Neural progenitor cell (in vitro differentiated cells): ENCODE results near the gene GATC. TPM values are rescaled to one million over a fixed set of nuclear protein-coding genes. Genes with fewer than 3 reads are reported as not detected.

Experiments used
- DNase-seq: peaks from one replicate; pipeline ENCODE4 v3.0.0-alpha.2; 2016; ENCODE audit warnings: low spot score
- H2AFZ ChIP-seq: fragments of 200-600 bp; sonication (generic); replicated peaks from 2 replicates; pipeline ENCODE4 v1.6.1; 2016; ENCODE audit warnings: antibody characterized with exemption
- H3F3A ChIP-seq: fragments of 200-600 bp; sonication (generic); 2 replicates; pipeline ENCODE4 v1.6.1; 2016; ENCODE audit warnings: antibody characterized with exemption, low read depth
- H3K27ac ChIP-seq: fragments of 200-600 bp; sonication (generic); 2 replicates; pipeline ENCODE4 v1.5.1; 2016; ENCODE audit warnings: mild to moderate bottlenecking
- H3K27me3 ChIP-seq: fragments of 200-600 bp; sonication (generic); 2 replicates; pipeline ENCODE4 v1.6.1; 2016; ENCODE audit warnings: mild to moderate bottlenecking, moderate library complexity
- H3K36me3 ChIP-seq: fragments of 200-600 bp; sonication (generic); 2 replicates; pipeline ENCODE4 v1.5.1; 2016
- H3K4me1 ChIP-seq: fragments of 200-600 bp; sonication (generic); 2 replicates; pipeline ENCODE4 v1.6.1; 2016; ENCODE audit warnings: mixed run types
- H3K4me2 ChIP-seq: fragments of 200-600 bp; sonication (generic); 2 replicates; pipeline ENCODE4 v1.6.1; 2016
- H3K4me3 ChIP-seq: fragments of 200-600 bp; sonication (generic); 2 replicates; pipeline ENCODE4 v1.5.1; 2016
- H3K79me2 ChIP-seq: fragments of 200-600 bp; sonication (generic); 2 replicates; pipeline ENCODE4 v1.6.1; 2016; ENCODE audit warnings: low read depth
- H3K9ac ChIP-seq: fragments of 200-600 bp; sonication (generic); 2 replicates; pipeline ENCODE4 v1.6.1; 2016
- H3K9me3 ChIP-seq: fragments of 200-600 bp; sonication (generic); 2 replicates; pipeline ENCODE4 v1.5.1; 2016; ENCODE audit warnings: low read depth
- H4K20me1 ChIP-seq: fragments of 200-600 bp; sonication (generic); 2 replicates; pipeline ENCODE4 v1.6.1; 2016; ENCODE audit warnings: low read depth
- H3K27ac Mint-ChIP-seq: 3 replicates; pipeline ENCODE4 v1.8.0; 2021; ENCODE audit warnings: mixed read lengths
- H3K27me3 Mint-ChIP-seq: 2 replicates; pipeline ENCODE4 v1.8.0; 2022; ENCODE audit warnings: low read depth, mild to moderate bottlenecking, inconsistent platforms, moderate library complexity, mixed read lengths; ENCODE audit not compliant: insufficient read depth
- H3K36me3 Mint-ChIP-seq: 3 replicates; pipeline ENCODE4 v1.8.0; 2021; ENCODE audit warnings: mixed read lengths
- H3K4me1 Mint-ChIP-seq: 3 replicates; pipeline ENCODE4 v1.8.0; 2021; ENCODE audit warnings: mixed read lengths
- H3K4me3 Mint-ChIP-seq: 3 replicates; pipeline ENCODE4 v1.8.0; 2021; ENCODE audit warnings: mild to moderate bottlenecking, moderate library complexity, mixed read lengths
- H3K9me3 Mint-ChIP-seq: 3 replicates; pipeline ENCODE4 v1.8.0; 2020; ENCODE audit warnings: mixed read lengths
- CTCF ChIP-seq: fragments of 200-600 bp; sonication (generic); IDR thresholded peaks from 2 replicates; pipeline ENCODE4 v1.5.1; 2017; ENCODE audit warnings: antibody characterized with exemption, mild to moderate bottlenecking
- EZH2 ChIP-seq: fragments of 200-600 bp; sonication (generic); IDR thresholded peaks from 2 replicates; pipeline ENCODE4 v1.6.1; 2017; ENCODE audit warnings: antibody characterized with exemption, mild to moderate bottlenecking, moderate library complexity
- EZH2phosphoT487 ChIP-seq: fragments of 200-600 bp; sonication (generic); IDR thresholded peaks from 2 replicates; pipeline ENCODE4 v1.6.1; 2017; ENCODE audit warnings: antibody characterized with exemption
- total RNA-seq: library from RNA; depleted of rRNA; stranded (reverse); fragments of >200 nt; gene quantifications from 2 replicates; pipeline ENCODE4 v1.2.3, GENCODE V29; 2015; ENCODE audit warnings: low replicate concordance

GATC gene
- total RNA-seq = 21.9 and 29.1 TPM in 2 replicates

- TF ChIP-seq EZH2phosphoT487 = no peak
- TF ChIP-seq EZH2 = no peak
- no peak for TF ChIP-seq CTCF
- Mint-ChIP-seq H3K9me3 (no peaks in the 10 kb centered on the region), H3K36me3 (peaks cover 14% of the 10 kb centered on the region), H3K27ac (peak within 1 kb of the TSS; percentile 98), H3K4me1 (peaks cover 24% of the 10 kb centered on the region), H3K4me3 (peak within 1 kb of the TSS; percentile 100), H3K27me3 (peaks cover 2% of the 10 kb centered on the region)
- peak; percentile 93 for DNase-seq
- no peaks in the 10 kb centered on the region for H3K36me3 ChIP-seq
- peak within 1 kb of the TSS; percentile 75 for H3K4me3 ChIP-seq
- H3K79me2 ChIP-seq = peaks cover 86% of the 10 kb centered on the region
- H3K4me1 ChIP-seq = peaks cover 12% of the 10 kb centered on the region
- H3F3A ChIP-seq = peaks cover 38% of the 10 kb centered on the region
- peak within 1 kb of the TSS; percentile 71 for H3K9ac ChIP-seq
- H3K27ac ChIP-seq = peak within 1 kb of the TSS; percentile 46
- no peaks in the 10 kb centered on the region for H3K27me3 ChIP-seq
- H3K4me2 ChIP-seq = peak within 1 kb of the TSS; percentile 90
- H3K9me3 ChIP-seq = no peaks in the 10 kb centered on the region
- H2AFZ ChIP-seq = peak within 1 kb of the TSS; percentile 66
- H4K20me1 ChIP-seq = peaks cover 8% of the 10 kb centered on the region
Observed at GRCh38 chr12:120445911-120446843, at the start of gene GATC, which contains the start of gene TRIAP1. GATC (plus strand) TSS chr12:120446444; CDS start chr12:120446481, 37 bp downstream. TRIAP1 (minus strand) TSS chr12:120446384; CDS start chr12:120446372, 12 bp downstream.

GRCh38 chr12:120397824-120398540 lies 48.3 kb upstream of the GATC start:
- H3K27ac ChIP-seq = peak overlapping the region; percentile 88
- no peaks in the 10 kb centered on the region for H4K20me1 ChIP-seq
- Mint-ChIP-seq H3K4me3 (peak overlapping the region; percentile 75), H3K9me3 (no peaks in the 10 kb centered on the region), H3K4me1 (peaks cover 76% of the 10 kb centered on the region), H3K27ac (peak overlapping the region; percentile 100), H3K27me3 (peaks cover 24% of the 10 kb centered on the region), H3K36me3 (no peaks in the 10 kb centered on the region)
- H3K9ac ChIP-seq = no peak overlapping the region
- H3F3A ChIP-seq = peaks cover 62% of the 10 kb centered on the region
- DNase-seq = peak; percentile 95
- no peaks in the 10 kb centered on the region for H3K79me2 ChIP-seq
- H3K4me3 ChIP-seq = no peak overlapping the region
- H2AFZ ChIP-seq = no peak overlapping the region
- peaks cover 54% of the 10 kb centered on the region for H3K4me1 ChIP-seq
- TF ChIP-seq CTCF (no peak), EZH2phosphoT487 (no peak), EZH2 (no peak)
- peak overlapping the region; percentile 59 for H3K4me2 ChIP-seq
- H3K9me3 ChIP-seq = no peaks in the 10 kb centered on the region
- H3K36me3 ChIP-seq = no peaks in the 10 kb centered on the region
- no peaks in the 10 kb centered on the region for H3K27me3 ChIP-seq

- TF ChIP-seq CTCF (no peak), EZH2 (no peak), EZH2phosphoT487 (no peak)
- peaks cover 73% of the 10 kb centered on the region for H3K4me1 Mint-ChIP-seq
- peaks cover 26% of the 10 kb centered on the region for H3K27me3 Mint-ChIP-seq
- Histone ChIP-seq H3K27ac (no peak overlapping the region), H4K20me1 (no peaks in the 10 kb centered on the region), H3K9me3 (no peaks in the 10 kb centered on the region), H3K36me3 (no peaks in the 10 kb centered on the region), H3F3A (peaks cover 55% of the 10 kb centered on the region), H3K79me2 (no peaks in the 10 kb centered on the region), H2AFZ (no peak overlapping the region), H3K4me2 (no peak overlapping the region), H3K27me3 (no peaks in the 10 kb centered on the region), H3K4me1 (peaks cover 43% of the 10 kb centered on the region), H3K9ac (no peak overlapping the region), H3K4me3 (no peak overlapping the region)
- H3K27ac Mint-ChIP-seq = peak overlapping the region; percentile 100
- no peaks in the 10 kb centered on the region for H3K9me3 Mint-ChIP-seq
- no peaks in the 10 kb centered on the region for H3K36me3 Mint-ChIP-seq
- peak overlapping the region; percentile 5 for H3K4me3 Mint-ChIP-seq
- DNase-seq = no peak
Observed at GRCh38 chr12:120399531-120399930, 46.7 kb upstream of the GATC start.
